ENCODE data around the gene TCP11X1.
"Not testable (repeated sequence)": the region's sequence is repeated elsewhere in the genome, so short reads cannot be mapped to it uniquely, and the experiment has no call there.

Gene TCP11X1

GRCh38 chrX:102214986-102215385 lies at the start of gene TCP11X1:
Gene TCP11X1, plus strand, starts transcription at chrX:102215301.
- DNase-seq, result not testable (repeated sequence)

GRCh38 chrX:102185967-102186720 lies 29.0 kb upstream of the TCP11X1 start:
- no peak for DNase-seq

GRCh38 chrX:102207940-102208339 lies 7.2 kb upstream of the TCP11X1 start:
- DNase-seq, result not testable (repeated sequence)

- not testable (repeated sequence) for DNase-seq
Observed at GRCh38 chrX:102216497-102216896, 1.4 kb downstream of the TCP11X1 start.

GRCh38 chrX:102235678-102236077 lies 20.6 kb downstream of the TCP11X1 start:
- DNase-seq, result not testable (repeated sequence)

- DNase-seq, result not testable (repeated sequence)
Observed at GRCh38 chrX:102240265-102240664, 25.2 kb downstream of the TCP11X1 start.

GRCh38 chrX:102246893-102247292 lies 31.8 kb downstream of the TCP11X1 start, which contains the start of gene NXF2:
Gene NXF2, plus strand, starts transcription at chrX:102247167. Its CDS starts 59,912 bp downstream, at chrX:102307079.
- DNase-seq, result not testable (repeated sequence)

GRCh38 chrX:102272231-102272630 lies 57.1 kb downstream of the TCP11X1 start:
- DNase-seq, result not testable (repeated sequence)
